ENCODE measurements around the gene NPRL2. TPM values are rescaled to one million over a fixed set of nuclear protein-coding genes. Genes with fewer than 3 reads are reported as not detected.
A peak's percentile ranks its signal among the peaks of the same experiment; 100 is the strongest.

Gene NPRL2
- total and polyA plus RNA-seq, 9 of the 15 experiments (the other 6 are each of a cell fraction or from before 2014, with no cell fraction given): 17.4 to 40.4 (median 24.4) TPM

GRCh38 chr3:50385754-50386153, 35.2 kb upstream of the NPRL2 start:
- no peak overlapping the region for H3K27ac ChIP-seq (ENCODE audit: extremely low read depth, low read depth, low read length)
- intact Hi-C loops (cut with micrococcal nuclease): no loop called here
- no peaks in the 10 kb centered on the region for H3K9me3 ChIP-seq (replicated peaks; ENCODE audit: control insufficient read depth, insufficient read depth, low read depth, low read length)
- FAIRE-seq (no peak), DNase-seq (ENCODE audit: extremely low read depth in 1 of 4, low spot score in 3 of 4) (no peak), ATAC-seq (no peak)
- no peak overlapping the region for H2AFZ ChIP-seq (ENCODE audit: low read depth, low read length)
- no peaks in the 10 kb centered on the region for H3K79me2 ChIP-seq (ENCODE audit: control insufficient read depth, insufficient read depth, low read length)
- in situ Hi-C loops (cut with MboI): no loop called here
- no peak overlapping the region for H3K4me3 ChIP-seq
- BruUV-seq (replicated peaks): no TSS peak
- TF ChIP-seq CBFA2T3 (IDR thresholded peaks at IDR 0.05): peak; percentile 11; the same call in 1 of the 2 replicates
- TF ChIP-seq, protein P1, sequence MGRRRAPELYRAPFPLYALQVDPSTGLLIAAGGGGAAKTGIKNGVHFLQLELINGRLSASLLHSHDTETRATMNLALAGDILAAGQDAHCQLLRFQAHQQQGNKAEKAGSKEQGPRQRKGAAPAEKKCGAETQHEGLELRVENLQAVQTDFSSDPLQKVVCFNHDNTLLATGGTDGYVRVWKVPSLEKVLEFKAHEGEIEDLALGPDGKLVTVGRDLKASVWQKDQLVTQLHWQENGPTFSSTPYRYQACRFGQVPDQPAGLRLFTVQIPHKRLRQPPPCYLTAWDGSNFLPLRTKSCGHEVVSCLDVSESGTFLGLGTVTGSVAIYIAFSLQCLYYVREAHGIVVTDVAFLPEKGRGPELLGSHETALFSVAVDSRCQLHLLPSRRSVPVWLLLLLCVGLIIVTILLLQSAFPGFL (CRISPR knock-in tag; IDR thresholded peaks at IDR 0.05): no peak
- H3K4me2 ChIP-seq (ENCODE audit: insufficient read depth, low read length): no peak overlapping the region
- H3K27me3 ChIP-seq (ENCODE audit: control insufficient read depth in 2 of 2, insufficient read depth in 2 of 2, low read length in 2 of 2): peaks cover 0 to 43% of the 10 kb centered on the region in 2 experiments; a peak in 4 of 5 replicates
- peaks cover 4 to 33% of the 10 kb centered on the region in 2 experiments; a peak in 2 of 5 replicates for H3K4me1 ChIP-seq (replicated peaks in 1 of 2; ENCODE audit: control insufficient read depth in 2 of 2, insufficient read depth in 2 of 2, low read length in 2 of 2)
- no peaks in the 10 kb centered on the region for H3K9me1 ChIP-seq (ENCODE audit: control insufficient read depth, insufficient read depth, low read length)
- whole genome bisulfite sequencing (ENCODE audit: insufficient coverage, low coverage, missing lambda C conversion rate): 5% methylated on average over 12 of the region's 13 CpGs
- H3K9ac ChIP-seq (ENCODE audit: insufficient read depth in 1 of 2, low read depth in 2 of 2, low read length in 2 of 2): peak overlapping the region in 1 of 2 experiments; percentile 76; a peak in 2 of 4 replicates
- ChIA-PET POLR2A (no interaction called here), CTCF (ENCODE audit: low intra/inter-chr PET ratio) (no interaction called here)
- no peaks in the 10 kb centered on the region for H4K20me1 ChIP-seq (replicated peaks; ENCODE audit: control insufficient read depth, insufficient read depth, low read length)
- no peaks in the 10 kb centered on the region for H3K36me3 ChIP-seq (ENCODE audit: control insufficient read depth, insufficient read depth, low read length)

DNA sequence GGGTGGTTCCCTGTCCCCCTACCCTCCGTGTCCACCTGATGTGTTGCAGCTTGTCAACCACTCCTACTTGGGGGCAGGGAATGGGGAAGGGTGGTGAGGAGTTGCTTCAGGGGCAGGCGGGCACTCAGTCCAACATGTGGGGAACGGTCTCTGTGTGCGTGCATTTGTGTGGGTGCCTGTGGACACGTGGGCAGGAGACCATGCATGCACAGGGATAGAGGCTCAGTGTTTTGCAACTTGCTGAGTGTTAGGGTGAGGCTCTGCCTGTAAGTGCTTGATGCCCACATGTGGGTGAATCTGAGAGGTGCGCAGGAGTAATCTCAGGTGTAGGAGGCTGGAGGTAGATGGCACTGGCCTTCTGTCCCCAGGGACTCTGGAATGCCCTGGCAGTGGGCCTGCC, 33.2 kb upstream of the NPRL2 start:
- CTCF ChIA-PET (ENCODE audit: low intra/inter-chr PET ratio): no interaction called here
- no peak for TF ChIP-seq SFPQ (IDR thresholded peaks at IDR 0.05; ENCODE audit: low read depth, low read length)
- no peak for TF ChIP-seq ZNF655 (CRISPR knock-in tag; IDR thresholded peaks at IDR 0.05)
- TF ChIP-seq, protein P2, sequence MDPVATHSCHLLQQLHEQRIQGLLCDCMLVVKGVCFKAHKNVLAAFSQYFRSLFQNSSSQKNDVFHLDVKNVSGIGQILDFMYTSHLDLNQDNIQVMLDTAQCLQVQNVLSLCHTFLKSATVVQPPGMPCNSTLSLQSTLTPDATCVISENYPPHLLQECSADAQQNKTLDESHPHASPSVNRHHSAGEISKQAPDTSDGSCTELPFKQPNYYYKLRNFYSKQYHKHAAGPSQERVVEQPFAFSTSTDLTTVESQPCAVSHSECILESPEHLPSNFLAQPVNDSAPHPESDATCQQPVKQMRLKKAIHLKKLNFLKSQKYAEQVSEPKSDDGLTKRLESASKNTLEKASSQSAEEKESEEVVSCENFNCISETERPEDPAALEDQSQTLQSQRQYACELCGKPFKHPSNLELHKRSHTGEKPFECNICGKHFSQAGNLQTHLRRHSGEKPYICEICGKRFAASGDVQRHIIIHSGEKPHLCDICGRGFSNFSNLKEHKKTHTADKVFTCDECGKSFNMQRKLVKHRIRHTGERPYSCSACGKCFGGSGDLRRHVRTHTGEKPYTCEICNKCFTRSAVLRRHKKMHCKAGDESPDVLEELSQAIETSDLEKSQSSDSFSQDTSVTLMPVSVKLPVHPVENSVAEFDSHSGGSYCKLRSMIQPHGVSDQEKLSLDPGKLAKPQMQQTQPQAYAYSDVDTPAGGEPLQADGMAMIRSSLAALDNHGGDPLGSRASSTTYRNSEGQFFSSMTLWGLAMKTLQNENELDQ (CRISPR knock-in tag; IDR thresholded peaks at IDR 0.05; ENCODE audit: borderline replicate concordance): no peak

More for the DNA sequence above, 33.2 kb upstream of the NPRL2 start:
- FAIRE-seq (no peak), ATAC-seq (no peak), DNase-seq (ENCODE audit: extremely low read depth in 1 of 4, low spot score in 3 of 4) (no peak)
- no peak overlapping the region for H3K4me2 ChIP-seq (ENCODE audit: insufficient read depth, low read length)
- WGBS (ENCODE audit: insufficient coverage, low coverage, missing lambda C conversion rate): 6% methylated on average over 6 of the region's 6 CpGs
- POLR2A ChIA-PET: interaction anchor here (1.2 kb wide), 1 partner anchor 9 kb away, joined by 3 read pairs; no protein-coding TSS in a partner anchor
- H3K79me2 ChIP-seq (ENCODE audit: control insufficient read depth, insufficient read depth, low read length): no peaks in the 10 kb centered on the region
- H3K9ac ChIP-seq (ENCODE audit: insufficient read depth in 1 of 2, low read depth in 2 of 2, low read length in 2 of 2): no peak overlapping the region
- H3K36me3 ChIP-seq (ENCODE audit: control insufficient read depth, insufficient read depth, low read length): no peaks in the 10 kb centered on the region
- no peaks in the 10 kb centered on the region for H4K20me1 ChIP-seq (replicated peaks; ENCODE audit: control insufficient read depth, insufficient read depth, low read length)
- in situ Hi-C loops (cut with MboI) (no loop called here), intact Hi-C loops (cut with micrococcal nuclease) (no loop called here)
- H2AFZ ChIP-seq (ENCODE audit: low read depth, low read length): no peak overlapping the region
- no peak overlapping the region for H3K27ac ChIP-seq (ENCODE audit: extremely low read depth, low read depth, low read length)
- peaks cover 0 to 34% of the 10 kb centered on the region in 2 experiments; a peak in 3 of 5 replicates for H3K4me1 ChIP-seq (replicated peaks in 1 of 2; ENCODE audit: control insufficient read depth in 2 of 2, insufficient read depth in 2 of 2, low read length in 2 of 2)
- peaks cover 0 to 52% of the 10 kb centered on the region in 2 experiments; a peak in 4 of 5 replicates for H3K27me3 ChIP-seq (ENCODE audit: control insufficient read depth in 2 of 2, insufficient read depth in 2 of 2, low read length in 2 of 2)
- no peaks in the 10 kb centered on the region for H3K9me1 ChIP-seq (ENCODE audit: control insufficient read depth, insufficient read depth, low read length)
- H3K9me3 ChIP-seq (replicated peaks; ENCODE audit: control insufficient read depth, insufficient read depth, low read depth, low read length): no peaks in the 10 kb centered on the region
- BruUV-seq (replicated peaks): no TSS peak
- no peak overlapping the region for H3K4me3 ChIP-seq

All from K562 (cell line).